ENCODE results near the gene CYP8B1.

GRCh38 chr3:42836150-42837123 lies 39.2 kb downstream of the CYP8B1 start:
- TF ChIP-seq MAX (IDR thresholded peaks at IDR 0.05), result no peak
- no peak for TF ChIP-seq USF2 (IDR thresholded peaks at IDR 0.05; ENCODE audit: low read length)
- TF ChIP-seq CHD2 (IDR thresholded peaks at IDR 0.05; ENCODE audit: low read length), result no peak
- no peak for TF ChIP-seq EZH2 (IDR thresholded peaks at IDR 0.05; ENCODE audit: low read depth, low read length, severe bottlenecking)
- TF ChIP-seq SP1 (IDR thresholded peaks at IDR 0.05; ENCODE audit: low read depth, low read length), result no peak
- no peak for TF ChIP-seq CEBPB (IDR thresholded peaks at IDR 0.05; ENCODE audit: low read depth, low read length)

Measured in H1 (cell line).